H1 (cell line): ENCODE measurements around the gene PAIP2B. TPM values are rescaled to one million over a fixed set of nuclear protein-coding genes. Genes with fewer than 3 reads are reported as not detected.

ENCODE experiments used
- CTCF ChIA-PET: fragments of 300-600 bp; sonication (Branson Sonifier 250); formaldehyde crosslinking; loops from one replicate; lab custom pipeline; 2021; ENCODE audit not compliant: partially characterized antibody; lab: Charles Lee
- POLR2A ChIA-PET: fragments of 300-600 bp; sonication (Branson Sonifier 250); formaldehyde crosslinking; loops from one replicate; lab custom pipeline; 2021; ENCODE audit warnings: inconsistent platforms; ENCODE audit not compliant: partially characterized antibody; lab: Charles Lee
- DNase-seq, 2 experiments: peaks; one replicate each; pipeline versions ENCODE4 v3.0.0 to v3.0.0-alpha.2; 2010 to 2022; ENCODE audit warnings: low spot score in 2 of 2, low read depth in 1 of 2, mixed read lengths in 1 of 2
- FAIRE-seq: peaks from 2 replicates; lab custom pipeline; 2011; peaks lifted over from hg19 to GRCh38; lab: Jason Lieb, UNC
- H2AFZ ChIP-seq: 2 replicates; pipeline ENCODE4 v1.8.1; 2012; ENCODE audit warnings: low read length, inconsistent platforms
- H2AK5ac ChIP-seq: 2 replicates; pipeline ENCODE4 v1.6.1; 2013; ENCODE audit warnings: low read depth, low read length
- H2BK120ac ChIP-seq: replicated peaks from 2 replicates; pipeline ENCODE3; 2013; ENCODE audit warnings: low read depth, low read length, inconsistent platforms
- H2BK12ac ChIP-seq: 2 replicates; pipeline ENCODE4 v1.6.1; 2013; ENCODE audit warnings: low read depth, low read length
- H2BK15ac ChIP-seq: 2 replicates; pipeline ENCODE4 v1.6.1; 2013; ENCODE audit warnings: low read length
- H2BK20ac ChIP-seq: 2 replicates; pipeline ENCODE4 v1.6.1; 2013; ENCODE audit warnings: low read length
- H2BK5ac ChIP-seq: 2 replicates; pipeline ENCODE4 v1.6.1; 2013; ENCODE audit warnings: low read depth, low read length
- H3K14ac ChIP-seq: 2 replicates; pipeline ENCODE4 v1.6.1; 2013; ENCODE audit warnings: inconsistent platforms; ENCODE audit not compliant: insufficient read length
- H3K18ac ChIP-seq: 2 replicates; pipeline ENCODE4 v1.6.1; 2013; ENCODE audit warnings: low read length; ENCODE audit errors: extremely low read depth
- H3K23ac ChIP-seq: 2 replicates; pipeline ENCODE4 v1.6.1; 2013; ENCODE audit warnings: inconsistent platforms; ENCODE audit not compliant: insufficient read length
- H3K23me2 ChIP-seq: 2 replicates; pipeline ENCODE4 v1.6.1; 2013; ENCODE audit warnings: low read depth, low read length
- H3K27ac ChIP-seq: 2 replicates; pipeline ENCODE4 v1.6.1; 2011; ENCODE audit warnings: low read depth, low read length, inconsistent platforms
- H3K27me3 ChIP-seq, 4 experiments: replicated peaks in 1 of 4; 1 replicate in 1 of 4; 2 replicates in 3 of 4; pipeline versions ENCODE4 v1.6.1 to v1.8.1; 2011 to 2013; ENCODE audit warnings: low read length in 3 of 4, mild to moderate bottlenecking in 3 of 4, inconsistent platforms in 2 of 4, mixed read lengths in 2 of 4, moderate library complexity in 1 of 4; ENCODE audit not compliant: control insufficient read depth in 3 of 4, insufficient read depth in 3 of 4; ENCODE audit errors: extremely low read depth in 1 of 4
- H3K36me3 ChIP-seq, 4 experiments: 2 replicates each; pipeline versions ENCODE4 v1.6.1 to v1.8.1; 2011 to 2013; ENCODE audit warnings: mild to moderate bottlenecking in 4 of 4, low read length in 3 of 4, moderate library complexity in 2 of 4, control low read depth in 1 of 4, inconsistent platforms in 1 of 4; ENCODE audit not compliant: insufficient read depth in 4 of 4, control insufficient read depth in 2 of 4
- H3K4ac ChIP-seq: replicated peaks from 2 replicates; pipeline ENCODE3; 2013; ENCODE audit warnings: low read length, low read depth, mixed read lengths, inconsistent platforms; ENCODE audit not compliant: insufficient read length
- H3K4me1 ChIP-seq, 4 experiments: replicated peaks in 1 of 4; 1 replicate in 1 of 4; 2 replicates in 3 of 4; pipeline versions ENCODE4 v1.6.1 to v1.8.1; 2011 to 2013; ENCODE audit warnings: low read length in 3 of 4, inconsistent platforms in 2 of 4, mixed read lengths in 1 of 4; ENCODE audit not compliant: insufficient read depth in 4 of 4, control insufficient read depth in 3 of 4
- H3K4me2 ChIP-seq, 2 experiments: 2 replicates each; pipeline versions ENCODE4 v1.6.1 to v1.8.1; 2011 to 2013; ENCODE audit warnings: low read depth in 2 of 2, low read length in 2 of 2, control low read depth in 1 of 2, inconsistent platforms in 1 of 2, mild to moderate bottlenecking in 1 of 2; ENCODE audit not compliant: insufficient read depth in 1 of 2
- H3K4me3 ChIP-seq, 4 experiments: fragments of 200-600, 300-600 bp in 1 of 4; sonication (generic), shearing (Covaris generic), sonication (Bioruptor Twin) in 1 of 4; 2 replicates each; pipeline versions ENCODE4 v1.5.1 to v1.8.1; 2011 to 2016; ENCODE audit warnings: low read length in 4 of 4, low read depth in 3 of 4, control low read depth in 2 of 4, inconsistent platforms in 2 of 4, mild to moderate bottlenecking in 2 of 4, mixed read lengths in 1 of 4, moderate library complexity in 1 of 4; ENCODE audit not compliant: insufficient read depth in 2 of 4; ENCODE audit errors: extremely low read depth in 1 of 4
- H3K56ac ChIP-seq: replicated peaks from 2 replicates; pipeline ENCODE3; 2013; ENCODE audit warnings: low read depth, mild to moderate bottlenecking, mixed read lengths, low read length, inconsistent platforms; ENCODE audit not compliant: insufficient read length
- H3K79me1 ChIP-seq: 2 replicates; pipeline ENCODE4 v1.6.1; 2013; ENCODE audit warnings: low read depth, low read length, control low read depth
- H3K79me2 ChIP-seq, 2 experiments: 2 replicates each; pipeline versions ENCODE4 v1.6.1 to v1.8.1; 2012 to 2013; ENCODE audit warnings: low read length in 2 of 2, mild to moderate bottlenecking in 2 of 2, inconsistent platforms in 1 of 2; ENCODE audit not compliant: insufficient read depth in 2 of 2, control insufficient read depth in 1 of 2
- H3K9ac ChIP-seq, 4 experiments: replicated peaks in 1 of 4; 1 replicate in 1 of 4; 2 replicates in 3 of 4; pipeline versions ENCODE4 v1.6.1 to v1.8.1; 2011 to 2013; ENCODE audit warnings: low read depth in 3 of 4, low read length in 3 of 4, control low read depth in 2 of 4, mild to moderate bottlenecking in 2 of 4, moderate library complexity in 2 of 4, inconsistent platforms in 1 of 4; ENCODE audit errors: extremely low read depth in 1 of 4
- H3K9me3 ChIP-seq, 2 experiments: 2 replicates each; pipeline versions ENCODE4 v1.6.1 to v1.8.1; 2012 to 2013; ENCODE audit warnings: mild to moderate bottlenecking in 2 of 2, moderate library complexity in 2 of 2, control low read depth in 1 of 2, inconsistent platforms in 1 of 2, low read depth in 1 of 2, low read length in 1 of 2, mixed read lengths in 1 of 2; ENCODE audit not compliant: insufficient read depth in 2 of 2
- H4K20me1 ChIP-seq, 2 experiments: replicated peaks in 1 of 2; 2 replicates each; pipeline versions ENCODE3 to v1.8.1; 2011 to 2013; ENCODE audit warnings: inconsistent platforms in 2 of 2, low read length in 2 of 2, mild to moderate bottlenecking in 1 of 2; ENCODE audit not compliant: insufficient read depth in 2 of 2, control insufficient read depth in 1 of 2
- H4K5ac ChIP-seq: 2 replicates; pipeline ENCODE4 v1.6.1; 2013; ENCODE audit warnings: low read length, low read depth, mixed read lengths, inconsistent platforms; ENCODE audit not compliant: insufficient read length
- H4K8ac ChIP-seq: 2 replicates; pipeline ENCODE4 v1.8.0; 2013; ENCODE audit warnings: mild to moderate bottlenecking, moderate library complexity, low read length, inconsistent platforms; ENCODE audit not compliant: insufficient read depth; ENCODE audit errors: extremely low read depth
- H4K91ac ChIP-seq: replicated peaks from 2 replicates; pipeline ENCODE3; 2013; ENCODE audit warnings: low read length, mixed read lengths, inconsistent platforms; ENCODE audit not compliant: insufficient read length
- EP300 ChIP-seq, 2 experiments: IDR thresholded peaks; 1 replicate in 1 of 2; 2 replicates in 1 of 2; pipeline ENCODE4 v1.6.1; 2011 to 2012; ENCODE audit warnings: low read depth in 2 of 2, low read length in 2 of 2, mild to moderate bottlenecking in 2 of 2, borderline replicate concordance in 1 of 2, inconsistent platforms in 1 of 2, moderate library complexity in 1 of 2
- PHF8 ChIP-seq: fragments of 200-600 bp; sonication (generic); conservative IDR thresholded peaks from 2 replicates; pipeline ENCODE4 v1.7.1; 2012; ENCODE audit warnings: low read depth, mild to moderate bottlenecking, inconsistent platforms, low read length, moderate library complexity
- WGBS, 2 experiments: shearing (Covaris generic) in 1 of 2; methylation state at CpG; one replicate each; pipeline versions ENCODE4 v1.1.6 to v1.1.7; 2013 to 2015; ENCODE audit warnings: low lambda C conversion rate in 2 of 2, mixed read lengths in 2 of 2, inconsistent platforms in 1 of 2, low coverage in 1 of 2, missing lambda C conversion rate in 1 of 2; ENCODE audit not compliant: insufficient replicate concordance in 2 of 2, insufficient coverage in 1 of 2, insufficient read length in 1 of 2; ENCODE audit errors: extremely low coverage in 1 of 2, missing lambda C conversion rate in 1 of 2; 5-methylcytosine and 5-hydroxymethylcytosine counted together
- polyA plus RNA-seq, 7 experiments: library from polyadenylated mRNA; depleted of rRNA in 3 of 7; stranded (reverse) in 5 of 7; unstranded in 2 of 7; fragments of >200 nt in 5 of 7; fragments of 200-250 nt in 2 of 7; gene quantifications; 1 replicate in 5 of 7; 2 replicates in 1 of 7; 4 replicates in 1 of 7; pipeline versions ENCODE4 v1.2.1 to v1.2.3, GENCODE V29; 2011 to 2013; ENCODE audit warnings: missing spikeins in 2 of 7, mixed read lengths in 2 of 7
- total RNA-seq: library from RNA; stranded (reverse); fragmentation: NEBNext Ultra II Directional; extraction: Animal tissue kit (Norgen Biotek cat#: 25700); gene quantifications from 2 replicates; pipeline ENCODE4 v1.2.1, GENCODE V29; 2021

Gene PAIP2B
- total and polyA plus RNA-seq, 2 of the 8 experiments (the other 6 are each of a cell fraction or from before 2014, with no cell fraction given): 8.4 to 31.3 TPM

DNA sequence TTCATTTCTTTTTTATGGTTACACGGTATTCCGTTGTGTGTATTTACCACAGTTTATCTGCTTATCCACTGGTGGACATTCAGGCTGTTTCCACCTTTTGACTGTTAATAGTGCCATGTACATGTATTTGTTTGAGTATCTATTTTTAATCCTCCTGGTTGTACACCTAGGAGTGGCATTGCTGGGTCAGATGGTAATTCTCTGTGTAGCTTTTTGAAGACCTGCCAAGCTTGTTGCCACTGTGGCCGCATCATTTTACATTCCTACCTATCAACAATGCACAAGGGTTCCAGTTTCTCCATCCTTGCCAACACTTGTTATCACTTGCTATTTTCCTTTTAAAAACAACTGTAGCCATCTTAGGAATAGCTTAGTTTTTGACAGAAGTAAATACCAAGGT is 83.1 kb downstream of the PAIP2B start:
- Histone ChIP-seq H4K91ac (no peak overlapping the region), H3K18ac (no peak overlapping the region), H2BK20ac (no peak overlapping the region), H4K5ac (no peak overlapping the region), H3K23ac (no peak overlapping the region), H2AK5ac (no peak overlapping the region), H3K36me3 (peaks cover 30 to 90% (median 67%) of the 10 kb centered on the region in 4 experiments), H3K27ac (no peak overlapping the region), H3K27me3 (no peaks in the 10 kb centered on the region), H3K4me1 (no peaks in the 10 kb centered on the region), H3K14ac (no peak overlapping the region), H3K56ac (no peak overlapping the region), H3K4me2 (no peak overlapping the region), H3K9ac (no peak overlapping the region), H4K8ac (no peak overlapping the region), H3K4ac (no peak overlapping the region), H2BK5ac (no peak overlapping the region), H3K23me2 (no peaks in the 10 kb centered on the region), H3K9me3 (no peaks in the 10 kb centered on the region), H4K20me1 (peaks cover 3 to 4% of the 10 kb centered on the region in 2 experiments), H2BK120ac (no peak overlapping the region), H3K79me1 (no peaks in the 10 kb centered on the region), H3K79me2 (no peaks in the 10 kb centered on the region), H2BK12ac (no peak overlapping the region), H2BK15ac (no peak overlapping the region), H2AFZ (no peak overlapping the region), H3K4me3 (no peak overlapping the region)
- DNase-seq: no peak
- WGBS, 2 experiments: 93% methylated on average over 3 of the region's 3 CpGs; no CpG with 5 or more reads in 1 of the 2 experiments
- FAIRE-seq: no peak
- ChIA-PET POLR2A (interaction anchor here (0.8 to 2.0 kb wide), 4 partner anchors 13 to 75 kb away, joined by 3 to 9 read pairs (median 3); partner anchors contain the start of genes MCEE, MPHOSPH10 and NAGK), CTCF (interaction anchor here (0.5 to 1.5 kb wide), 7 partner anchors 13 to 1461 kb away, joined by 3 to 5 read pairs (median 4); no protein-coding TSS in a partner anchor)
- TF ChIP-seq EP300 (IDR thresholded peaks at IDR 0.05; ENCODE audit: borderline replicate concordance in 1 of 2, low read depth in 2 of 2, low read length in 2 of 2) (no peak), PHF8 (no peak)
